Gastrocnemius medialis (tissue), 4 donors: ENCODE measurements around the gene YKT6. TPM values are rescaled to one million over a fixed set of nuclear protein-coding genes. Genes with fewer than 3 reads are reported as not detected.
"Not testable (repeated sequence)": the region's sequence is repeated elsewhere in the genome, so short reads cannot be mapped to it uniquely, and the experiment has no call there.

Experiments
- ATAC-seq, 2 donors: fragments of 150-250 bp; one replicate each; pipeline ENCODE4 v1.9.1; 2016
- DNase-seq, 2 donors: peaks; one replicate each; pipeline ENCODE4 v3.0.0-alpha.2; 2019
- H3K27ac ChIP-seq, 4 donors: fragments of 200-600 bp; sonication (generic); 1 replicate in 1 of 4; 2 replicates in 3 of 4; pipeline ENCODE4 v1.5.1; 2016 to 2018; ENCODE audit warnings: mild to moderate bottlenecking in 2 of 4, moderate library complexity in 1 of 4
- H3K27me3 ChIP-seq, 3 donors: fragments of 200-600 bp; sonication (generic) in 2 of 3; 1 replicate in 1 of 3; 2 replicates in 2 of 3; pipeline versions ENCODE4 v1.5.1 to v1.6.0; 2016 to 2019; ENCODE audit warnings: mild to moderate bottlenecking in 1 of 3, moderate library complexity in 1 of 3
- H3K36me3 ChIP-seq, 2 donors: fragments of 200-600 bp; sonication (generic) in 1 of 2; one replicate each; pipeline ENCODE4 v1.5.1; 2017 to 2018
- H3K4me1 ChIP-seq, 2 donors: fragments of 200-600 bp; sonication (generic) in 1 of 2; one replicate each; pipeline ENCODE4 v1.5.1; 2016 to 2017; ENCODE audit warnings: mild to moderate bottlenecking in 2 of 2
- H3K4me3 ChIP-seq, 4 donors: fragments of 200-600 bp; sonication (generic) in 3 of 4; 1 replicate in 1 of 4; 2 replicates in 3 of 4; pipeline ENCODE4 v1.5.1; 2016 to 2019; ENCODE audit warnings: mild to moderate bottlenecking in 2 of 4
- H3K9me3 ChIP-seq, 3 donors: fragments of 200-600 bp; sonication (generic) in 2 of 3; 1 replicate in 1 of 3; 2 replicates in 2 of 3; pipeline ENCODE4 v1.5.1; 2016 to 2019
- POLR2A ChIP-seq, 2 donors: fragments of 450-650 bp; IDR thresholded peaks; one replicate each; pipeline ENCODE4 v1.6.1; 2017; ENCODE audit warnings: antibody characterized with exemption in 2 of 2, mild to moderate bottlenecking in 2 of 2, moderate library complexity in 2 of 2
- in situ Hi-C, 4 donors: fragments of 200-750 bp; cut with MboI; loops; one replicate each; pipeline versions ENCODE4 v1.15.0 to v1.8.0; 2017; ENCODE audit warnings: low sequenced_read_pairs in 4 of 4
- intact Hi-C: fragments of 100-400 bp; cut with DNase I; formaldehyde crosslinking; loops from one replicate; pipeline ENCODE4 v1.15.1; 2023; ENCODE audit warnings: low total_unique reads
- total RNA-seq, 4 donors: library from RNA; depleted of rRNA; stranded (reverse); fragments of >200 nt; gene quantifications; one replicate each; pipeline versions ENCODE4 v1.1.0 to v1.2.3, GENCODE V29; 2016
- TF ChIP-seq, protein P1 (sequence below), 5 experiments: fragments of 450-650 bp in 3 of 5; fragments of 200-600 bp in 2 of 5; sonication (generic) in 2 of 5; IDR thresholded peaks in 4 of 5; conservative IDR thresholded peaks in 1 of 5; 1 replicate in 4 of 5; 2 replicates in 1 of 5; pipeline ENCODE4 v1.5.1; 2016 to 2019; ENCODE audit warnings: antibody characterized with exemption in 5 of 5, mild to moderate bottlenecking in 3 of 5, moderate library complexity in 3 of 5

The YKT6 gene
- total RNA-seq, 4 donors from 2014 or later: 37.9 to 79.5 (median 72.5) TPM

DNA sequence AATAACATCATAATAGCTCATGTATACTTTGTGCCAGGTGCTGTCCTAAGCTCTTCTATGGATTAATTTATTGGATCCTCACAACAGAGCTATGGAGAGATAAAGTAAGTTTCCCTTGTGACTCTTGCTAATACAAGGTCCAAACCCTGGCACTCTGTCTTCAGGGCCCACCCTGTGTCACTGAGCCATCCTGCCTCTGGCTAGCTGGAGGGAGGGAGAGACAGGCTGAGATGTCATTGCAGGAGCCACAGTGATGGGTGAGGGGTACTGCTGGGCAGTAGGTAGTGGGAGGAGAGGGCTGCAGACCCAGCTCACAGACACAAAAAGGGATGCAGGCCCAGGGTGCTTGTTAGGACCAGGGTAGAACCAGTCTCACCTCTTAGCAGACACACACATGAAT, 28.4 kb upstream of the YKT6 start:
- H3K27me3 ChIP-seq: no peaks in the 10 kb centered on the region
- H3K4me1 ChIP-seq: no peaks in the 10 kb centered on the region
- TF ChIP-seq, protein P1, sequence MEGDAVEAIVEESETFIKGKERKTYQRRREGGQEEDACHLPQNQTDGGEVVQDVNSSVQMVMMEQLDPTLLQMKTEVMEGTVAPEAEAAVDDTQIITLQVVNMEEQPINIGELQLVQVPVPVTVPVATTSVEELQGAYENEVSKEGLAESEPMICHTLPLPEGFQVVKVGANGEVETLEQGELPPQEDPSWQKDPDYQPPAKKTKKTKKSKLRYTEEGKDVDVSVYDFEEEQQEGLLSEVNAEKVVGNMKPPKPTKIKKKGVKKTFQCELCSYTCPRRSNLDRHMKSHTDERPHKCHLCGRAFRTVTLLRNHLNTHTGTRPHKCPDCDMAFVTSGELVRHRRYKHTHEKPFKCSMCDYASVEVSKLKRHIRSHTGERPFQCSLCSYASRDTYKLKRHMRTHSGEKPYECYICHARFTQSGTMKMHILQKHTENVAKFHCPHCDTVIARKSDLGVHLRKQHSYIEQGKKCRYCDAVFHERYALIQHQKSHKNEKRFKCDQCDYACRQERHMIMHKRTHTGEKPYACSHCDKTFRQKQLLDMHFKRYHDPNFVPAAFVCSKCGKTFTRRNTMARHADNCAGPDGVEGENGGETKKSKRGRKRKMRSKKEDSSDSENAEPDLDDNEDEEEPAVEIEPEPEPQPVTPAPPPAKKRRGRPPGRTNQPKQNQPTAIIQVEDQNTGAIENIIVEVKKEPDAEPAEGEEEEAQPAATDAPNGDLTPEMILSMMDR (IDR thresholded peaks at IDR 0.05 in 4 of 5, conservative IDR thresholded peaks at IDR 0.05 in 1 of 5): no peak
- no peak for TF ChIP-seq POLR2A (IDR thresholded peaks at IDR 0.05)
- intact Hi-C loops: no loop called here
- H3K4me3 ChIP-seq: no peak overlapping the region
- in situ Hi-C loops: no loop called here
- no peak overlapping the region for H3K27ac ChIP-seq
- no peaks in the 10 kb centered on the region for H3K9me3 ChIP-seq
- ATAC-seq: no peak
- H3K36me3 ChIP-seq: no peaks in the 10 kb centered on the region
- DNase-seq: no peak

GRCh38 chr7:44172803-44173424, 27.9 kb upstream of the YKT6 start:
- intact Hi-C loops: no loop called here
- H3K9me3 ChIP-seq: no peaks in the 10 kb centered on the region
- DNase-seq (no peak), ATAC-seq (no peak)
- TF ChIP-seq, protein P1 (IDR thresholded peaks at IDR 0.05 in 4 of 5, conservative IDR thresholded peaks at IDR 0.05 in 1 of 5): no peak
- no peak for TF ChIP-seq POLR2A (IDR thresholded peaks at IDR 0.05)
- H3K27me3 ChIP-seq: no peaks in the 10 kb centered on the region
- H3K36me3 ChIP-seq: no peaks in the 10 kb centered on the region
- in situ Hi-C loops: no loop called here
- H3K4me1 ChIP-seq: no peaks in the 10 kb centered on the region
- no peak overlapping the region for H3K27ac ChIP-seq
- H3K4me3 ChIP-seq: no peak overlapping the region

- intact Hi-C loops: no loop called here
- H3K27me3 ChIP-seq: no peaks in the 10 kb centered on the region
- ATAC-seq: no peak
- DNase-seq: no peak
- no peak overlapping the region for H3K4me3 ChIP-seq
- no peaks in the 10 kb centered on the region for H3K36me3 ChIP-seq
- TF ChIP-seq POLR2A (IDR thresholded peaks at IDR 0.05): no peak
- TF ChIP-seq, protein P1 (IDR thresholded peaks at IDR 0.05 in 4 of 5, conservative IDR thresholded peaks at IDR 0.05 in 1 of 5): no peak
- H3K9me3 ChIP-seq: no peaks in the 10 kb centered on the region
- no peaks in the 10 kb centered on the region for H3K4me1 ChIP-seq
- H3K27ac ChIP-seq: no peak overlapping the region
- in situ Hi-C loops: no loop called here
Observed at GRCh38 chr7:44173911-44174693, 26.7 kb upstream of the YKT6 start.

DNA sequence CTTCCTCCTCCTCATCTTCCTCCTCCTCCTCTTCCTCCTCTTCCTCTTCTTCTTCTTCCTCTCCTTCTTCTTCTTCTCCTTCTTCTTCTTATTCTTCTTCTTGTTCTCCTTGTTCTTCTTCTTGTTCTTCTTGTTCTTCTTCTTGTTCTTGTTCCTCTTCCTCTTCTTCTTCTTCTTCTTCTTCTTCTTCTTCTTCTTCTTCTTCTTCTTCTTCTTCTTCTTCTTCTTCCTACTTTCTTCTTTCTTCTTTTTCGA, 26.2 kb upstream of the YKT6 start:
- H3K36me3 ChIP-seq, H3K4me1 ChIP-seq, H3K4me3 ChIP-seq, H3K9me3 ChIP-seq, H3K27ac ChIP-seq, DNase-seq, H3K27me3 ChIP-seq, in situ Hi-C loops, intact Hi-C loops, ATAC-seq: not testable (repeated sequence)

- DNase-seq: no peak
- Histone ChIP-seq H3K27ac (no peak overlapping the region), H3K4me1 (no peaks in the 10 kb centered on the region), H3K4me3 (no peak overlapping the region), H3K36me3 (no peaks in the 10 kb centered on the region), H3K27me3 (no peaks in the 10 kb centered on the region), H3K9me3 (no peaks in the 10 kb centered on the region)
- in situ Hi-C loops: no loop called here
- no peak for ATAC-seq
- TF ChIP-seq, protein P1 (IDR thresholded peaks at IDR 0.05 in 4 of 5, conservative IDR thresholded peaks at IDR 0.05 in 1 of 5): no peak
- TF ChIP-seq POLR2A (IDR thresholded peaks at IDR 0.05): no peak
- intact Hi-C loops: no loop called here
Observed at GRCh38 chr7:44175730-44176129, 25.0 kb upstream of the YKT6 start.
